SU-DHL-6 (cell line): Measurements from ENCODE around the gene MLLT10.

Experiments
- H2AFZ ChIP-seq: fragments of 200-600 bp; sonication (generic); 2 replicates; pipeline ENCODE4 v1.6.1; 2014; ENCODE audit warnings: low read depth, mild to moderate bottlenecking, moderate library complexity, mixed read lengths, antibody characterized with exemption, low read length; ENCODE audit not compliant: severe bottlenecking
- H3F3A ChIP-seq: fragments of 200-600 bp; shearing (Covaris generic); 2 replicates; pipeline ENCODE4 v1.6.0; 2016; ENCODE audit warnings: antibody characterized with exemption, mild to moderate bottlenecking; ENCODE audit not compliant: insufficient read depth
- H3K27ac ChIP-seq: fragments of 200-600 bp; sonication (generic); 2 replicates; pipeline ENCODE4 v1.5.1; 2016; ENCODE audit warnings: low read depth, mild to moderate bottlenecking, low read length, moderate library complexity, mixed read lengths
- H3K27me3 ChIP-seq: fragments of 200-600 bp; sonication (generic), shearing (Covaris generic); 2 replicates; pipeline ENCODE4 v1.6.0; 2014; ENCODE audit warnings: mild to moderate bottlenecking, low read length
- H3K36me3 ChIP-seq: fragments of 200-600 bp; sonication (generic); 2 replicates; pipeline ENCODE4 v1.6.1; 2014; ENCODE audit warnings: mild to moderate bottlenecking, low read length, mixed read lengths
- H3K4me2 ChIP-seq: fragments of 300-600, 200-600 bp; shearing (Covaris generic), sonication (generic); 2 replicates; pipeline ENCODE4 v1.6.0; 2014; ENCODE audit warnings: low read length, low read depth, mild to moderate bottlenecking; ENCODE audit not compliant: poor library complexity, severe bottlenecking
- H3K4me3 ChIP-seq: fragments of 200-600 bp; sonication (generic); 2 replicates; pipeline ENCODE4 v1.5.1; 2014; ENCODE audit warnings: antibody characterized with exemption, low read length, mild to moderate bottlenecking, mixed read lengths; ENCODE audit not compliant: insufficient read depth, poor library complexity, severe bottlenecking
- H3K79me2 ChIP-seq: fragments of 200-600 bp; sonication (generic); 2 replicates; pipeline ENCODE4 v1.6.1; 2014; ENCODE audit warnings: mild to moderate bottlenecking, low read length, moderate library complexity; ENCODE audit not compliant: insufficient read depth
- H3K9ac ChIP-seq: fragments of 200-600 bp; sonication (generic); 2 replicates; pipeline ENCODE4 v1.7.0; 2014; ENCODE audit warnings: mild to moderate bottlenecking, low read length
- H3K9me2 ChIP-seq: fragments of 200-600 bp; sonication (generic); replicated peaks from 2 replicates; pipeline ENCODE4 v1.6.1; 2014; ENCODE audit warnings: low read length; ENCODE audit not compliant: insufficient read depth
- H3K9me3 ChIP-seq: fragments of 200-600 bp; sonication (generic); 2 replicates; pipeline ENCODE4 v1.6.1; 2014; ENCODE audit warnings: low read length, mixed read lengths; ENCODE audit not compliant: insufficient read depth
- H4K20me1 ChIP-seq: fragments of 200-600 bp; sonication (generic); 2 replicates; pipeline ENCODE4 v1.6.1; 2014; ENCODE audit warnings: low read depth, mild to moderate bottlenecking, antibody characterized with exemption, low read length, moderate library complexity, mixed read lengths
- EZH2phosphoT487 ChIP-seq: fragments of 200-600 bp; sonication (generic), shearing (Covaris generic); conservative IDR thresholded peaks from 2 replicates; pipeline ENCODE4 v1.6.1; 2018; ENCODE audit warnings: mild to moderate bottlenecking, antibody characterized with exemption, low read length, moderate library complexity, mixed read lengths
- TF ChIP-seq, protein P1 (sequence below): fragments of 200-600 bp; sonication (generic); IDR thresholded peaks from one replicate; pipeline ENCODE4 v1.5.1; 2017; ENCODE audit warnings: antibody characterized with exemption, mild to moderate bottlenecking, low read length, moderate library complexity; ENCODE audit not compliant: insufficient read depth, poor library complexity, severe bottlenecking

MLLT10 gene

GRCh38 chr10:21607907-21608306 is 73.9 kb downstream of the MLLT10 start:
- H3K9me3 ChIP-seq = no peaks in the 10 kb centered on the region
- H3K27me3 ChIP-seq = no peaks in the 10 kb centered on the region
- H3K36me3 ChIP-seq = peaks cover 22% of the 10 kb centered on the region; the same call in 1 of the 2 replicates
- H3K27ac ChIP-seq = no peak overlapping the region
- no peaks in the 10 kb centered on the region for H3K9me2 ChIP-seq
- H4K20me1 ChIP-seq = no peaks in the 10 kb centered on the region
- H2AFZ ChIP-seq = no peak overlapping the region
- H3F3A ChIP-seq = no peaks in the 10 kb centered on the region
- no peak overlapping the region for H3K4me3 ChIP-seq
- peaks cover 20% of the 10 kb centered on the region for H3K79me2 ChIP-seq
- TF ChIP-seq, protein P1, sequence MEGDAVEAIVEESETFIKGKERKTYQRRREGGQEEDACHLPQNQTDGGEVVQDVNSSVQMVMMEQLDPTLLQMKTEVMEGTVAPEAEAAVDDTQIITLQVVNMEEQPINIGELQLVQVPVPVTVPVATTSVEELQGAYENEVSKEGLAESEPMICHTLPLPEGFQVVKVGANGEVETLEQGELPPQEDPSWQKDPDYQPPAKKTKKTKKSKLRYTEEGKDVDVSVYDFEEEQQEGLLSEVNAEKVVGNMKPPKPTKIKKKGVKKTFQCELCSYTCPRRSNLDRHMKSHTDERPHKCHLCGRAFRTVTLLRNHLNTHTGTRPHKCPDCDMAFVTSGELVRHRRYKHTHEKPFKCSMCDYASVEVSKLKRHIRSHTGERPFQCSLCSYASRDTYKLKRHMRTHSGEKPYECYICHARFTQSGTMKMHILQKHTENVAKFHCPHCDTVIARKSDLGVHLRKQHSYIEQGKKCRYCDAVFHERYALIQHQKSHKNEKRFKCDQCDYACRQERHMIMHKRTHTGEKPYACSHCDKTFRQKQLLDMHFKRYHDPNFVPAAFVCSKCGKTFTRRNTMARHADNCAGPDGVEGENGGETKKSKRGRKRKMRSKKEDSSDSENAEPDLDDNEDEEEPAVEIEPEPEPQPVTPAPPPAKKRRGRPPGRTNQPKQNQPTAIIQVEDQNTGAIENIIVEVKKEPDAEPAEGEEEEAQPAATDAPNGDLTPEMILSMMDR = no peak
- no peak for TF ChIP-seq EZH2phosphoT487
- H3K9ac ChIP-seq = no peak overlapping the region
- H3K4me2 ChIP-seq = no peak overlapping the region

GRCh38 chr10:21614000-21614399 is 80.0 kb downstream of the MLLT10 start:
- TF ChIP-seq, protein P1 = no peak
- TF ChIP-seq EZH2phosphoT487 = no peak

GRCh38 chr10:21617267-21617666 is 83.2 kb downstream of the MLLT10 start:
- no peak overlapping the region for H3K27ac ChIP-seq
- no peaks in the 10 kb centered on the region for H3K9me3 ChIP-seq
- H3K4me2 ChIP-seq = no peak overlapping the region
- H3K79me2 ChIP-seq = no peaks in the 10 kb centered on the region; the same call in 1 of the 2 replicates
- H3K27me3 ChIP-seq = no peaks in the 10 kb centered on the region
- no peak overlapping the region for H3K9ac ChIP-seq
- TF ChIP-seq EZH2phosphoT487 = no peak
- TF ChIP-seq, protein P1 = no peak
- peaks cover 6% of the 10 kb centered on the region; the same call in 1 of the 2 replicates for H4K20me1 ChIP-seq
- H3K4me3 ChIP-seq = no peak overlapping the region
- H2AFZ ChIP-seq = no peak overlapping the region
- H3K9me2 ChIP-seq = no peaks in the 10 kb centered on the region
- peaks cover 26% of the 10 kb centered on the region; the same call in 1 of the 2 replicates for H3K36me3 ChIP-seq
- peaks cover 13% of the 10 kb centered on the region; the same call in 1 of the 2 replicates for H3F3A ChIP-seq

More at GRCh38 chr10:21614000-21614399, 80.0 kb downstream of the MLLT10 start:
- Histone ChIP-seq H3K4me2 (no peak overlapping the region), H3K4me3 (no peak overlapping the region), H3K27me3 (no peaks in the 10 kb centered on the region), H3K9me2 (no peaks in the 10 kb centered on the region), H4K20me1 (peaks cover 6% of the 10 kb centered on the region; the same call in 1 of the 2 replicates), H3K27ac (no peak overlapping the region), H3F3A (peaks cover 13% of the 10 kb centered on the region; the same call in 1 of the 2 replicates), H3K79me2 (no peaks in the 10 kb centered on the region; the same call in 1 of the 2 replicates), H2AFZ (no peak overlapping the region), H3K36me3 (peaks cover 27% of the 10 kb centered on the region; the same call in 1 of the 2 replicates), H3K9me3 (no peaks in the 10 kb centered on the region), H3K9ac (no peak overlapping the region)
